ENCODE data around the gene ETV3L.
A peak's percentile ranks its signal among the peaks of the same experiment; 100 is the strongest.
"Not testable (repeated sequence)": the region's sequence is repeated elsewhere in the genome, so short reads cannot be mapped to it uniquely, and the experiment has no call there.

Gene ETV3L

GRCh38 chr1:157059241-157059640, 40.4 kb downstream of the ETV3L start:
- in situ Hi-C loops (cut with MboI; ENCODE audit: low sequenced_read_pairs); H3K27me3 ChIP-seq (ENCODE audit: low read depth); H3K4me1 ChIP-seq; H3K9me3 ChIP-seq; DNase-seq (ENCODE audit: low spot score in 2 of 2); H3K4me3 ChIP-seq; H3K36me3 ChIP-seq (replicated peaks): not testable (repeated sequence)

- peaks cover 5% of the 10 kb centered on the region; the same call in 1 of the 2 replicates for H3K9me3 ChIP-seq
- no peaks in the 10 kb centered on the region for H3K36me3 ChIP-seq (replicated peaks)
- no peak overlapping the region for H3K4me3 ChIP-seq
- no peaks in the 10 kb centered on the region for H3K4me1 ChIP-seq
- in situ Hi-C loops (cut with MboI; ENCODE audit: low sequenced_read_pairs), result no loop called here
- no peaks in the 10 kb centered on the region for H3K27me3 ChIP-seq (ENCODE audit: low read depth)
- no peak for DNase-seq (ENCODE audit: low spot score in 2 of 2)
Measured at GRCh38 chr1:157056269-157056668, 43.3 kb downstream of the ETV3L start.

GRCh38 chr1:157055729-157056128, 43.9 kb downstream of the ETV3L start:
- H3K4me1 ChIP-seq; H3K4me3 ChIP-seq; DNase-seq (ENCODE audit: low spot score in 2 of 2); in situ Hi-C loops (cut with MboI; ENCODE audit: low sequenced_read_pairs); H3K27me3 ChIP-seq (ENCODE audit: low read depth); H3K9me3 ChIP-seq; H3K36me3 ChIP-seq (replicated peaks): not testable (repeated sequence)

- no peaks in the 10 kb centered on the region for H3K27me3 ChIP-seq (ENCODE audit: low read depth)
- peaks cover 5% of the 10 kb centered on the region; the same call in 1 of the 2 replicates for H3K9me3 ChIP-seq
- no peak overlapping the region for H3K4me3 ChIP-seq
- no peaks in the 10 kb centered on the region for H3K4me1 ChIP-seq
- H3K36me3 ChIP-seq (replicated peaks), result no peaks in the 10 kb centered on the region
- DNase-seq (ENCODE audit: low spot score in 2 of 2), result no peak
- in situ Hi-C loops (cut with MboI; ENCODE audit: low sequenced_read_pairs), result no loop called here
Measured at GRCh38 chr1:157050836-157051235, 48.8 kb downstream of the ETV3L start.

GRCh38 chr1:157047062-157047410, 52.6 kb downstream of the ETV3L start:
- H3K4me1 ChIP-seq, result peaks cover 18% of the 10 kb centered on the region
- H3K4me3 ChIP-seq, result no peak overlapping the region
- DNase-seq (ENCODE audit: low spot score in 2 of 2), result no peak
- in situ Hi-C loops (cut with MboI; ENCODE audit: low sequenced_read_pairs), result loop anchor here (10.0 kb wide), 1 partner anchor 62 kb away; no protein-coding TSS in a partner anchor
- no peaks in the 10 kb centered on the region for H3K36me3 ChIP-seq (replicated peaks)
- no peaks in the 10 kb centered on the region for H3K27me3 ChIP-seq (ENCODE audit: low read depth)
- peaks cover 3% of the 10 kb centered on the region; the same call in 1 of the 2 replicates for H3K9me3 ChIP-seq

GRCh38 chr1:157045250-157046218, 54.1 kb downstream of the ETV3L start, which contains the start of gene ARHGEF11:
TSS of gene ARHGEF11 (minus strand) at chr1:157045742. CDS start at chr1:157044330, 1,412 bp downstream.
- H3K9me3 ChIP-seq, result no peaks in the 10 kb centered on the region
- DNase-seq (ENCODE audit: low spot score in 2 of 2), result peak; percentile 89 to 94
- in situ Hi-C loops (cut with MboI; ENCODE audit: low sequenced_read_pairs), result loop anchor here (10.0 kb wide), 1 partner anchor 61 kb away; no protein-coding TSS in a partner anchor
- H3K36me3 ChIP-seq (replicated peaks), result 0 out of 2 replicates have a peak, but pooled peaks cover 2% of the 10 kb centered on the region
- peaks cover 22% of the 10 kb centered on the region for H3K4me1 ChIP-seq
- no peaks in the 10 kb centered on the region for H3K27me3 ChIP-seq (ENCODE audit: low read depth)
- H3K4me3 ChIP-seq, result peak within 1 kb of the TSS; percentile 58

GRCh38 chr1:157044326-157044725, 55.3 kb downstream of the ETV3L start:
- H3K36me3 ChIP-seq (replicated peaks), result 0 out of 2 replicates have a peak, but pooled peaks cover 2% of the 10 kb centered on the region
- no peak for DNase-seq (ENCODE audit: low spot score in 2 of 2)
- H3K4me3 ChIP-seq, result peak overlapping the region; percentile 58
- peaks cover 30% of the 10 kb centered on the region for H3K4me1 ChIP-seq
- H3K9me3 ChIP-seq, result no peaks in the 10 kb centered on the region
- in situ Hi-C loops (cut with MboI; ENCODE audit: low sequenced_read_pairs), result loop anchor here (10.0 kb wide), 1 partner anchor 60 kb away; no protein-coding TSS in a partner anchor
- no peaks in the 10 kb centered on the region for H3K27me3 ChIP-seq (ENCODE audit: low read depth)

GRCh38 chr1:157043685-157044084, 55.9 kb downstream of the ETV3L start:
- Histone ChIP-seq H3K4me1 (peaks cover 33% of the 10 kb centered on the region), H3K36me3 (replicated peaks) (0 out of 2 replicates have a peak, but pooled peaks cover 2% of the 10 kb centered on the region), H3K27me3 (ENCODE audit: low read depth) (no peaks in the 10 kb centered on the region), H3K9me3 (no peaks in the 10 kb centered on the region), H3K4me3 (peak overlapping the region; percentile 58)
- in situ Hi-C loops (cut with MboI; ENCODE audit: low sequenced_read_pairs), result loop anchor here (10.0 kb wide), 1 partner anchor 59 kb away; no protein-coding TSS in a partner anchor
- peak in 1 of 2 experiments; percentile 17 for DNase-seq (ENCODE audit: low spot score in 2 of 2)

- Histone ChIP-seq H3K9me3 (no peaks in the 10 kb centered on the region), H3K4me1 (peaks cover 33% of the 10 kb centered on the region), H3K27me3 (ENCODE audit: low read depth) (no peaks in the 10 kb centered on the region), H3K36me3 (replicated peaks) (0 out of 2 replicates have a peak, but pooled peaks cover 2% of the 10 kb centered on the region), H3K4me3 (peak overlapping the region; percentile 58; the same call in 1 of the 2 replicates)
- DNase-seq (ENCODE audit: low spot score in 2 of 2), result no peak
- in situ Hi-C loops (cut with MboI; ENCODE audit: low sequenced_read_pairs), result loop anchor here (10.0 kb wide), 1 partner anchor 58 kb away; no protein-coding TSS in a partner anchor
Measured at GRCh38 chr1:157042846-157043245, 56.8 kb downstream of the ETV3L start.
